ENCODE results near the gene HUWE1. TPM values are rescaled to one million over a fixed set of nuclear protein-coding genes. Genes with fewer than 3 reads are reported as not detected.

HUWE1 gene
- total and polyA plus RNA-seq, 10 donors, result 19.1 to 204 (median 136) TPM

DNA sequence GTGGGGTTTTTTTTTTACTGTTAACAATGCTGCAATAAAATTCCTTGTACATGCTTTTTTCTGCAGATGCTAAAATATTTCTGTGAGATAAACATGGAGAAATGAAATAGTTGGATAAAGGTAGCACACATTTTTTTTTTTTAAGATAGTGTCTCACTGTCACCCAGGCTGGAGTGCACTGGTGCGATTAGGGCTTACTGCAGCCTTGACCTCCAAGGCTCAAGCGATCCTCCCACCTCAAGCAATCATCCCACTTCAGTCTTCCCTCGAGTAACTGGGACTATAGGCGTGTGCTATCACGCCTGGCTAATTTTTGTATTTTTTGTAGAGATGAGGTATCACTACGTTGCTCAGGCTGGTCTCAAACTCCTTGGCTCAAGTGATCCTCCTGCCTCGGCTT lies 1.8 kb upstream of the HUWE1 start:
- 86 to 89% (median 87%) methylated on average over 7 of the region's 7 CpGs for WGBS, 5 donors
- no peaks in the 10 kb centered on the region for H3K36me3 ChIP-seq
- H3K27me3 ChIP-seq (replicated peaks in 1 of 7), result no peaks in the 10 kb centered on the region
- peaks cover 0 to 3% (median 0%) of the 10 kb centered on the region in 8 donors for H3K9me3 ChIP-seq
- no peak overlapping the region for H3K27ac ChIP-seq
- no peak for DNase-seq
- H3K4me3 ChIP-seq, result no peak overlapping the region
- TF ChIP-seq POLR2AphosphoS5 (IDR thresholded peaks at IDR 0.05), result no peak
- peaks cover 0 to 18% (median 13%) of the 10 kb centered on the region in 6 donors for H3K4me1 ChIP-seq
- intact Hi-C loops (cut with DNase I; ENCODE audit: low total_unique reads), result no loop called here

DNA sequence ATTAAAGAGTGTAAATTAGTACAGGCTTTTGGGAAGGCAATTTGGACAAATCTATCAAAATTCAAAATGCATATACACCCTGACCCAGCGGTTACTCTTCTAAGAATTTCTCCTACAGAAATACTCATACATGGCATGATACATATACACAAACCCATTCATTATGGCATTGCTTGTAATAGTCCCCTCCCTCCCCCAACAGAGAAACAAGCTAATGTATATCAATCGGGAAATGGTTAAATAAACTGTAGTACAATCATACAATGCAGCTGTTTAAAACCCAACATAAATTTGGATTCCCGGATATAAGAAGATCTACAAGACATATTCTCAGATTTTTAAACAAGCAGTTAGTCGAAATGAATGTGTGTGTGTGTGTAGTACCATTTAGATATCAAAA lies 808 bp downstream of the HUWE1 start:
- H3K27me3 ChIP-seq (replicated peaks in 1 of 7), result no peaks in the 10 kb centered on the region
- no peak for DNase-seq
- TF ChIP-seq POLR2AphosphoS5 (IDR thresholded peaks at IDR 0.05) (no peak), POLR2A (IDR thresholded peaks at IDR 0.05) (no peak)
- TF ChIP-seq, protein P1, sequence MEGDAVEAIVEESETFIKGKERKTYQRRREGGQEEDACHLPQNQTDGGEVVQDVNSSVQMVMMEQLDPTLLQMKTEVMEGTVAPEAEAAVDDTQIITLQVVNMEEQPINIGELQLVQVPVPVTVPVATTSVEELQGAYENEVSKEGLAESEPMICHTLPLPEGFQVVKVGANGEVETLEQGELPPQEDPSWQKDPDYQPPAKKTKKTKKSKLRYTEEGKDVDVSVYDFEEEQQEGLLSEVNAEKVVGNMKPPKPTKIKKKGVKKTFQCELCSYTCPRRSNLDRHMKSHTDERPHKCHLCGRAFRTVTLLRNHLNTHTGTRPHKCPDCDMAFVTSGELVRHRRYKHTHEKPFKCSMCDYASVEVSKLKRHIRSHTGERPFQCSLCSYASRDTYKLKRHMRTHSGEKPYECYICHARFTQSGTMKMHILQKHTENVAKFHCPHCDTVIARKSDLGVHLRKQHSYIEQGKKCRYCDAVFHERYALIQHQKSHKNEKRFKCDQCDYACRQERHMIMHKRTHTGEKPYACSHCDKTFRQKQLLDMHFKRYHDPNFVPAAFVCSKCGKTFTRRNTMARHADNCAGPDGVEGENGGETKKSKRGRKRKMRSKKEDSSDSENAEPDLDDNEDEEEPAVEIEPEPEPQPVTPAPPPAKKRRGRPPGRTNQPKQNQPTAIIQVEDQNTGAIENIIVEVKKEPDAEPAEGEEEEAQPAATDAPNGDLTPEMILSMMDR (IDR thresholded peaks at IDR 0.05 in 8 of 11, conservative IDR thresholded peaks at IDR 0.05 in 3 of 11), result no peak
- WGBS, 5 donors, result 0 to 36% (median 3%) methylated on average over 4 of the region's 4 CpGs
- H3K27ac ChIP-seq, result peak overlapping the region; percentile 81 to 92 (median 89)
- peak overlapping the region; percentile 46 to 83 (median 58) for H3K4me3 ChIP-seq
- H3K36me3 ChIP-seq, result peaks cover 0 to 11% (median 1%) of the 10 kb centered on the region in 6 donors
- H3K9me3 ChIP-seq, result peaks cover 0 to 3% (median 0%) of the 10 kb centered on the region in 8 donors
- H3K4me1 ChIP-seq, result peaks cover 2 to 36% (median 29%) of the 10 kb centered on the region in 6 donors
- intact Hi-C loops (cut with DNase I; ENCODE audit: low total_unique reads), result no loop called here

GRCh38 chrX:53684415-53685192 lies 1.9 kb downstream of the HUWE1 start:
- intact Hi-C loops (cut with DNase I; ENCODE audit: low total_unique reads), result no loop called here
- Histone ChIP-seq H3K36me3 (peaks cover 0 to 22% (median 3%) of the 10 kb centered on the region in 6 donors), H3K27ac (peak overlapping the region in 7 of 8 donors; percentile 85 to 94 (median 92)), H3K4me1 (peaks cover 2 to 36% (median 29%) of the 10 kb centered on the region in 6 donors), H3K9me3 (peaks cover 0 to 3% (median 0%) of the 10 kb centered on the region in 8 donors), H3K4me3 (peak overlapping the region; percentile 12 to 83 (median 54)), H3K27me3 (replicated peaks in 1 of 7) (no peaks in the 10 kb centered on the region)
- TF ChIP-seq, protein P1 (IDR thresholded peaks at IDR 0.05 in 8 of 11, conservative IDR thresholded peaks at IDR 0.05 in 3 of 11), result no peak
- TF ChIP-seq POLR2AphosphoS5 (IDR thresholded peaks at IDR 0.05) (no peak), POLR2A (IDR thresholded peaks at IDR 0.05) (no peak)
- 2 to 42% (median 8%) methylated on average over 18 of the region's 18 CpGs for WGBS, 5 donors
- peak; percentile 95 for DNase-seq

DNA sequence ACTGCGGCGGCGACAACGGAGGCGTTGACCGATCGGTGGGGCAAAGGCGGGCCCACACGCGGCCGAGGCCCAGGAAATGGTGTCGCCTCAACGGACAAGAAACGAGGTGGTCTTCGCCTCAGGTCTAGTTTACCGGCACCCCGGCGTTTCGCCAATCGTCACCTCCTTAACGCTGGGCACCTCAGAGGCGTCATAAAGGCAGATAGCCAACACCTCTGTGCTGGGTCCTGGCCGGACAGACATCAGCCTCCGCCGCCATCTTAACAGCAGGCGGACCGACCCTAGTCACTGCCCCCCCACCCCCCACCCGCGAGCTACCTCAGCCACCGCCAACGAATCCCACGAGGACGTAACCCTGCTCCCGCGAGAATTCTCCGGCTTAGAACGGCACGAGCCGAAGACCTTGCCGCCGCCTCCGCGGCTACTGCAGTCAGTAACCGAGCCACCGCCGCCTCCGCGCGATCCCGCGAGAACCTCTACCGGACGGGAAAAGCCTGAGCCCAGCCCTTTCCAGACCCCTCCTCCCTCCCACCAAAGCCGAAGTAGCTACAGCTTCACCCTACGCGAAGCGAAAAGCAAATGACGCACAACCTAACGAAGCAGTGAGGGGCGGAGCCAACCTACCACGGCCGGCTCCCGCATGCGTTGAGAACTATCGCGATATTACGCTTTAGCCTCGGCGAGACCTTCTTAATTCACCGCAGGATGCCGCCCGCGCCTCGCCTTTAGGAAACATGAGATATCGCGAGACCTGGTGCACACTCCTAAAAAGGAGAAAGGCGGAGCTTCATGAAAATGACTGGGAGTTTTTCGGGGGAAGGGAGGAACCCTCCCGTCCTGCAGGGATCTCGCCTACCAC lies 2.7 kb downstream of the HUWE1 start:
- DNase-seq, result peak; percentile 94
- H3K9me3 ChIP-seq, result peaks cover 0 to 3% (median 0%) of the 10 kb centered on the region in 8 donors
- intact Hi-C loops (cut with DNase I; ENCODE audit: low total_unique reads), result no loop called here

More for the DNA sequence above, 2.7 kb downstream of the HUWE1 start:
- Histone ChIP-seq H3K4me3 (peak overlapping the region; percentile 40 to 83 (median 54)), H3K36me3 (peaks cover 0 to 31% (median 9%) of the 10 kb centered on the region in 6 donors), H3K27ac (peak overlapping the region; percentile 76 to 94 (median 90)), H3K27me3 (replicated peaks in 1 of 7) (no peaks in the 10 kb centered on the region), H3K4me1 (peaks cover 2 to 44% (median 29%) of the 10 kb centered on the region in 6 donors)
- TF ChIP-seq POLR2AphosphoS5 (IDR thresholded peaks at IDR 0.05) (peak; percentile 88 to 91 (median 90)), POLR2A (IDR thresholded peaks at IDR 0.05) (peak in 1 of 3 donors; percentile 26)
- TF ChIP-seq, protein P1 (IDR thresholded peaks at IDR 0.05 in 8 of 11, conservative IDR thresholded peaks at IDR 0.05 in 3 of 11), result peak in 4 of 11 experiments; percentile 22 to 56 (median 44)
- 0 to 58% (median 1%) methylated on average over 48 to 80 of the region's 80 CpGs for WGBS, 5 donors
